Cardiac fibroblast (primary cell): Measurements from ENCODE around the gene PBXIP1.

Experiments
- DNase-seq, 2 donors: peaks; one replicate each; pipeline versions ENCODE4 v3.0.0 to v3.0.0-alpha.2; 2010; ENCODE audit warnings: low read depth in 2 of 2
- H3K4me3 ChIP-seq, 2 donors: replicated peaks in 1 of 2; 1 replicate in 1 of 2; 2 replicates in 1 of 2; pipeline ENCODE4 v1.5.1; 2011; ENCODE audit warnings: low read depth in 2 of 2, low read length in 2 of 2, mild to moderate bottlenecking in 2 of 2, moderate library complexity in 1 of 2
- TF ChIP-seq, protein P1 (sequence below): IDR thresholded peaks from one replicate; pipeline ENCODE4 v1.5.1; 2011; ENCODE audit warnings: low read depth, mild to moderate bottlenecking, low read length, inconsistent platforms

The PBXIP1 gene

DNA sequence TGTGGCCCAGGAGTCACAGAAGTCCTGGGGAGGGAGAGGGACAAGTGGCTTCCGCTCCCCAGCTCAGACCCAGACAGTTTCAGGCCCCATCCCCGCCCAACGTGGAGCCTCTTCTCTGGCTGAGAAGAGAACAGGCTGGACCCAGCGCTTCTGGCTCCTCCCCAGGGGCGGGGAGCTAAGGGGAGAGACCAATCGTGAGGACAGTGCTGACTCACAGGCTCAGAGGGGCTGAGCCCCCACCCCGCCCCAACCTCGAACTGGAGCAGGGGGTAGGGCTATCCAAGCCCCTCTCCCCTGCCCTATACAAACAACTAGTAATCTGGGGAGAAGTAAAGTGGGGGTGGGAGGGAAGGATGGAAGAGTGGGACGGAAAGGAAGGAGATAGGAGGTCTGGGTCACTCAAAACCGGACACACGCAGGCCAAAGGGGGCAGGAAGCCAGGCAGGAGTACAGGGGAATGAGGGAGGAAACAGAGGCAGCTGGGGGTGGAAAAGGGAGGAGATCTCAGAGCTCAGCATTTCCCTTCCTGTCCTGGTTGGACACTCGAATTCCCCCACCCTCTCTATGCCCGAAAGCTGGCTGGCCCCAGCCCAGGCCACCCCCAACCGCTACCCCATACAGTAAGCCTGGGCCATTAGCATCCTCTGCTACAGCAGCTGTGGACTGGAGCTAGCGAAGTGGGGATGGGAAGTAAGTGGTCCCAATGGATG is 14.9 kb upstream of the PBXIP1 start, which contains the start of gene SHC1:
Gene SHC1 (minus strand): TSS at position 117 of the 710 bp plus-strand sequence. CDS start 221 bp downstream, outside the sequence.
- TF ChIP-seq, protein P1, sequence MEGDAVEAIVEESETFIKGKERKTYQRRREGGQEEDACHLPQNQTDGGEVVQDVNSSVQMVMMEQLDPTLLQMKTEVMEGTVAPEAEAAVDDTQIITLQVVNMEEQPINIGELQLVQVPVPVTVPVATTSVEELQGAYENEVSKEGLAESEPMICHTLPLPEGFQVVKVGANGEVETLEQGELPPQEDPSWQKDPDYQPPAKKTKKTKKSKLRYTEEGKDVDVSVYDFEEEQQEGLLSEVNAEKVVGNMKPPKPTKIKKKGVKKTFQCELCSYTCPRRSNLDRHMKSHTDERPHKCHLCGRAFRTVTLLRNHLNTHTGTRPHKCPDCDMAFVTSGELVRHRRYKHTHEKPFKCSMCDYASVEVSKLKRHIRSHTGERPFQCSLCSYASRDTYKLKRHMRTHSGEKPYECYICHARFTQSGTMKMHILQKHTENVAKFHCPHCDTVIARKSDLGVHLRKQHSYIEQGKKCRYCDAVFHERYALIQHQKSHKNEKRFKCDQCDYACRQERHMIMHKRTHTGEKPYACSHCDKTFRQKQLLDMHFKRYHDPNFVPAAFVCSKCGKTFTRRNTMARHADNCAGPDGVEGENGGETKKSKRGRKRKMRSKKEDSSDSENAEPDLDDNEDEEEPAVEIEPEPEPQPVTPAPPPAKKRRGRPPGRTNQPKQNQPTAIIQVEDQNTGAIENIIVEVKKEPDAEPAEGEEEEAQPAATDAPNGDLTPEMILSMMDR = no peak
- peak; percentile 95 to 97 for DNase-seq
- peak within 1 kb of the TSS; percentile 76 to 85 for H3K4me3 ChIP-seq

DNA sequence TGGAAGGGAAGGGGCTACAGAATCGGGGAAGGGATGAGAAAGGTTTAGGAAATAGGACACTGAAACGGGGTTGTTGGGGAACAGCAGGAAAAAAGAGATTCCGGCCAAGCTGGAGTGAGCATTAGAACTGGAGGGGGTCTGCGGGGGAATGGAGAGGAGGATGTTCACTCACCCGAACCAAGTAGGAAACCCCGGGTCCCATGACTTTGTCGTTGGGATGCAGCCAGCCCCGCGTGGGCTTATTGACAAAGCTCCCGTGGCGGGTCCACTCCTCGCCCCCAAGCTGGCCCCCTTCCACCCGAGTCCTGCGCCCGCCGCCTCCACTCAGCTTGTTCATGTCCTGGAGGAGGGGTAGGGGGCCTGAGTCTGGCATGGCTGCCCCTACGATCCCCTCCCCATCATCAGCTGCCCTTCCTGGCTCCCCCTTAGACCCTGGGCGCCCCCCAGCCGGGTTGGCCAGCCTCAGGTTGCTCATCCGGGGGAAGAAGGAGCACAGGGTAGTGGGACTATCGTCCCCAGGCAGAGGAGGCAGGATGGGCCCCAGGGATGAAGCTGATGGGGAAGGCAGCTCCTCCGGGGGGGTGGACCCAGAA is 14.1 kb upstream of the PBXIP1 start:
- peak overlapping the region; percentile 76 to 85 for H3K4me3 ChIP-seq
- TF ChIP-seq, protein P1 = no peak
- peak in 1 of 2 donors; percentile 35 for DNase-seq

DNA sequence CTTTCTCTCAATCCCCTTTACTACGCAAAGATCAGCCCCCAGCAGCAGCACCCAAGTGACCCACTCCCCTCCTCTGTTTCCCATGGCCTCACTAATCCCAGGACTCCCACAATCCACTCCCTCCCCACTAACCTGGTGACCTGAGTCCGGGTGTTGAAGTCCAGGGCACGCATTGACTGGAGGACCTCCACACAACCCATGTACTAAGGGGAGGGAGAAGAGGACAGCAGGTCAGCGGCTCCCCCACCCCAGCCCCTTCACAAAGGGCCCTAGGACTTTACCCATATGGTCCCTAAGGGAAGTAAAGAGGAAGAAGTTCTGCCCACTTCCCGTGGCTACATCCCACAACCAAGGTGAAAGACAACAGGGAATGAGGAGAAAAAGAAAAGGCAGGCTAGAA is 13.3 kb upstream of the PBXIP1 start:
- TF ChIP-seq, protein P1 = no peak
- H3K4me3 ChIP-seq = peak overlapping the region; percentile 76 to 85
- no peak for DNase-seq

DNA sequence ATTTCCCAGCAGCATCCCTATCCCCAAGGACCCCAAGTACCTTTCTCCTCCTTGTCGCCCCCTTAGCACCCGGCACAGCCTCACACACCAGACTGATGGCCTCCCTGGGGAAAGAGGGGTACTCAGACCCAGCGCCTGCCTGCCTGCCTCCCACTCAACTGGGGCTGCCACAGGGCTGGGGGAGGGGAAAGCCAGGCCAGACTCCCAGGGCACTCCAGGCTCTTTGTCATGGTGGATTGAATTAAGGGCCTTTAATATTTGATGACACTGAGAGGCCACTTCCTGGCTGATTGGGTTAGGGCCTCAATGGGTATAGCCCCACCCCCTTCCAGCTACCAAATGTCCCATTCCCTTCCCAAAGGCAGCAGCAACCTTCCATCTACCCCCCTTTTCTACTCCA is 12.8 kb upstream of the PBXIP1 start:
- peak overlapping the region; percentile 76 to 85 for H3K4me3 ChIP-seq
- TF ChIP-seq, protein P1 = no peak
- DNase-seq = no peak

DNA sequence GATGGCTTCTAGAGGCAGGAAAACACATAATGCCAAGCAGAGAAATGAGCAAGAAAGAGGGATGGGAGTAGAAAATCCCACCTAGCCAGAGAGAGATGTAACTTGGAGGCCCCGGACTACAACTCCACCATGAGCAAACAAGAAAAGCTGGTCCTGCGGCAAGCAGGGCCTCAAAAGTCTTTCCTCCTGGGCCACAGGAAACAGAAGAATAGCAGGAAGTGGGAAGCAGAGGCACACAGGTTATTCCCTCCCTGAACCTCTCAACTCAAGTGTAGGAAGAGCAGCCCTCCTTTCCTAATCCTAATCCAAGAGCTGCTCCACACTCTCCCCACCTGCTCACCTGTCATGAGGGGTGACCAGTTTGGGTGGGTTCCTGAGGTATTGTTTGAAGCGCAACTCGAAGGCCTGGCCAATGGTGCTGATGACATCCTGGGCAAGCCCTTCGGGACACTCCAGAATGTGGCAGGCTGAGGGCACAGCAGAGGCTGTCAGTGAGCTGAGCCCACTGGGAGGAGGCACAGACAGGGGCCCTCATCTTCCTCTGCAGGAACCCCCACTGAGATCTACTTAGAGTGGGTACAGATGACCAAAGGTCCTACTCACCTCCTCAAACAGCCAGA is 11.5 kb upstream of the PBXIP1 start:
- peak overlapping the region in 1 of 2 donors; percentile 14 for H3K4me3 ChIP-seq
- DNase-seq = no peak
- TF ChIP-seq, protein P1 = no peak

DNA sequence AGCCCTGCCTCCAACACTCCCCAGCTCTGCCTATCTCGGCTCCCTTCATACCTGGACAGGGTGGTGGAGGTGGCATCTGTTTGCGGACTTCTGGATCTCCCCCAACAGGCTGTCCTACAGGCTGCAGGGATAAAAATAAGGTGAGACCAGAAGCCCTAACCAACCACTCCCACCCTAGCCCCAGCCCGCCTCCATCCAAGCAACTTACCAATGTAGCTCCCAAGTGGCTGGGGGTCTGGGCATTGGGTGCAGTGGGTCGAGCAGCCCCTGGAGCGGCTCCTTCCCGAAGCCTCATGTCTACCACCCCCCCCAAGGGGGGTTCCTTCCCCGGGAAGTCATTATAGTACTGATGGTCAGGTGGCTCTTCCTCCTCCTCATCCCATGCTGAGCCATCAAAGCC is 10.2 kb upstream of the PBXIP1 start:
- TF ChIP-seq, protein P1 = no peak
- H3K4me3 ChIP-seq = no peak overlapping the region
- no peak for DNase-seq
